Measurements from ENCODE around the gene ST3GAL5. TPM values are rescaled to one million over a fixed set of nuclear protein-coding genes. Genes with fewer than 3 reads are reported as not detected.

Gene ST3GAL5
- total RNA-seq, 1 donor from 2014 or later, result 12.9 TPM

- H3K4me3 Mint-ChIP-seq, result no peak overlapping the region
- no peaks in the 10 kb centered on the region for H3K4me1 Mint-ChIP-seq (ENCODE audit: unreplicated experiment)
- no peaks in the 10 kb centered on the region for H3K27me3 Mint-ChIP-seq
- DNase-seq (ENCODE audit: extremely low spot score, unreplicated experiment), result no peak
- H3K27ac Mint-ChIP-seq, result no peak overlapping the region
- TF ChIP-seq, protein P1, sequence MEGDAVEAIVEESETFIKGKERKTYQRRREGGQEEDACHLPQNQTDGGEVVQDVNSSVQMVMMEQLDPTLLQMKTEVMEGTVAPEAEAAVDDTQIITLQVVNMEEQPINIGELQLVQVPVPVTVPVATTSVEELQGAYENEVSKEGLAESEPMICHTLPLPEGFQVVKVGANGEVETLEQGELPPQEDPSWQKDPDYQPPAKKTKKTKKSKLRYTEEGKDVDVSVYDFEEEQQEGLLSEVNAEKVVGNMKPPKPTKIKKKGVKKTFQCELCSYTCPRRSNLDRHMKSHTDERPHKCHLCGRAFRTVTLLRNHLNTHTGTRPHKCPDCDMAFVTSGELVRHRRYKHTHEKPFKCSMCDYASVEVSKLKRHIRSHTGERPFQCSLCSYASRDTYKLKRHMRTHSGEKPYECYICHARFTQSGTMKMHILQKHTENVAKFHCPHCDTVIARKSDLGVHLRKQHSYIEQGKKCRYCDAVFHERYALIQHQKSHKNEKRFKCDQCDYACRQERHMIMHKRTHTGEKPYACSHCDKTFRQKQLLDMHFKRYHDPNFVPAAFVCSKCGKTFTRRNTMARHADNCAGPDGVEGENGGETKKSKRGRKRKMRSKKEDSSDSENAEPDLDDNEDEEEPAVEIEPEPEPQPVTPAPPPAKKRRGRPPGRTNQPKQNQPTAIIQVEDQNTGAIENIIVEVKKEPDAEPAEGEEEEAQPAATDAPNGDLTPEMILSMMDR (conservative IDR thresholded peaks at IDR 0.05), result no peak
- no peaks in the 10 kb centered on the region for H3K36me3 Mint-ChIP-seq
- no peaks in the 10 kb centered on the region for H3K9me3 Mint-ChIP-seq
Measured at GRCh38 chr2:85867556-85868292, 21.1 kb downstream of the ST3GAL5 start.

- no peaks in the 10 kb centered on the region for H3K36me3 Mint-ChIP-seq
Measured at GRCh38 chr2:85867121-85867520, 21.7 kb downstream of the ST3GAL5 start.

DNA sequence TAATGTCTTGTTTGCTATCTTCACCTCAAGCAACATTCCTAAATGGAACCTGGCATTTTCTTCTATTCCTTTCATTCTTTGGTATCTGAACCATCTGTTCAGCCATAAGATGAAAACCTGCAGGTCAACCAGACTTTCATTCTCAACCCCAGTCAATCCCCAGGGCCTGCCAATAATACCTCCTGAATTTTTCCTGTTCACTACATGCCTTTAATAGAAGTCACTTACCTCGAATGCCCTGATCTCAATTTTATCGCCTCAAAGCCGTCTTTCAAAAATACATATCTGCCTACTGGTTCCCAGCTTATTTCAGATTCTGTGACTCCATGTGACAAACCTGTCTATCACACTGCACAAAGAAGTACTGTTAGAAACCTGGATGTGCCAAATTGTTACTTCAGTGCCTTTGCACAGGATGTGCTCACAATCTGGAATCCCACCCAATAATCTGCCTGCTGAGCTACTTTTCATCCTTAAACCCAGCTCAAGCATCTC lies 22.6 kb downstream of the ST3GAL5 start:
- Mint-ChIP-seq H3K9me3 (no peaks in the 10 kb centered on the region), H3K27ac (no peak overlapping the region), H3K4me1 (ENCODE audit: unreplicated experiment) (no peaks in the 10 kb centered on the region), H3K4me3 (no peak overlapping the region), H3K27me3 (no peaks in the 10 kb centered on the region), H3K36me3 (no peaks in the 10 kb centered on the region)
- TF ChIP-seq, protein P1 (conservative IDR thresholded peaks at IDR 0.05), result no peak
- no peak for DNase-seq (ENCODE audit: extremely low spot score, unreplicated experiment)

More at GRCh38 chr2:85867121-85867520, 21.7 kb downstream of the ST3GAL5 start:
- Mint-ChIP-seq H3K4me1 (ENCODE audit: unreplicated experiment) (no peaks in the 10 kb centered on the region), H3K9me3 (no peaks in the 10 kb centered on the region), H3K4me3 (no peak overlapping the region), H3K27me3 (no peaks in the 10 kb centered on the region), H3K27ac (no peak overlapping the region)
- TF ChIP-seq, protein P1 (conservative IDR thresholded peaks at IDR 0.05), result no peak
- no peak for DNase-seq (ENCODE audit: extremely low spot score, unreplicated experiment)

- Mint-ChIP-seq H3K36me3 (no peaks in the 10 kb centered on the region), H3K27ac (no peak overlapping the region), H3K4me1 (ENCODE audit: unreplicated experiment) (no peaks in the 10 kb centered on the region), H3K27me3 (no peaks in the 10 kb centered on the region), H3K9me3 (no peaks in the 10 kb centered on the region), H3K4me3 (no peak overlapping the region)
- TF ChIP-seq, protein P1 (conservative IDR thresholded peaks at IDR 0.05), result no peak
- DNase-seq (ENCODE audit: extremely low spot score, unreplicated experiment), result no peak
Measured at GRCh38 chr2:85865539-85866164, 23.1 kb downstream of the ST3GAL5 start.

- Mint-ChIP-seq H3K27ac (no peak overlapping the region), H3K36me3 (no peaks in the 10 kb centered on the region), H3K4me1 (ENCODE audit: unreplicated experiment) (no peaks in the 10 kb centered on the region), H3K9me3 (no peaks in the 10 kb centered on the region), H3K27me3 (no peaks in the 10 kb centered on the region), H3K4me3 (no peak overlapping the region)
- TF ChIP-seq, protein P1 (conservative IDR thresholded peaks at IDR 0.05), result no peak
- DNase-seq (ENCODE audit: extremely low spot score, unreplicated experiment), result no peak
Measured at GRCh38 chr2:85864654-85865053, 24.1 kb downstream of the ST3GAL5 start.

All from type B pancreatic cell (in vitro differentiated cells).